Activated CD8-positive, alpha-beta memory T cell treated with anti-CD3 and anti-CD28 coated beads for 24 hours (primary cell): ENCODE measurements around the gene EVPL.
A peak's percentile ranks its signal among the peaks of the same experiment; 100 is the strongest.
"Not testable (repeated sequence)": the region's sequence is repeated elsewhere in the genome, so short reads cannot be mapped to it uniquely, and the experiment has no call there.

ENCODE experiments used
- DNase-seq: peaks from one replicate; pipeline ENCODE4 v3.0.0-alpha.2; 2020

Gene EVPL

GRCh38 chr17:75995385-75995925, 31.7 kb downstream of the EVPL start:
- DNase-seq = no peak

GRCh38 chr17:75994802-75995370, 32.2 kb downstream of the EVPL start:
- no peak for DNase-seq

GRCh38 chr17:75991396-75991795, 35.7 kb downstream of the EVPL start:
- no peak for DNase-seq

- no peak for DNase-seq
Observed at GRCh38 chr17:75987041-75987440, 40.1 kb downstream of the EVPL start.

DNA sequence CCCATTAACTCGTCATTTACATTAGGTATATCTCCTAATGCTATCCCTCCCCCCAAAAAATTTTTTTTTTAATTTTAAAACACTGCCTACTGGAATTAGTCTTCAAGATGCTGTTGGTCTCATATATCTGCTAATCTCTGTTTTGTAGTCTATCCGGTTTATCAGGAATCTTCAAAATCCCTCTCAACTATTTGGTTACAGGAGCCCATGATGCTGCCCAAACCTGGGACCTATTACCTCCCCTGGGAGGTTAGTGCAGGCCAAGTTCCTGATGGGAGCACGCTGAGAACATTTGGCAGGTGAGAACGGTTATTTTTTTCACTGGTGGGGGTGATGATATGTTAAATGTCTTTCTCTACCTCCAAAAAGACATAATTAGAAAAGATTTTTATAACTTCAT, 41.1 kb downstream of the EVPL start:
- no peak for DNase-seq

- DNase-seq = no peak
Observed at GRCh38 chr17:75983501-75984181, 43.5 kb downstream of the EVPL start.

DNA sequence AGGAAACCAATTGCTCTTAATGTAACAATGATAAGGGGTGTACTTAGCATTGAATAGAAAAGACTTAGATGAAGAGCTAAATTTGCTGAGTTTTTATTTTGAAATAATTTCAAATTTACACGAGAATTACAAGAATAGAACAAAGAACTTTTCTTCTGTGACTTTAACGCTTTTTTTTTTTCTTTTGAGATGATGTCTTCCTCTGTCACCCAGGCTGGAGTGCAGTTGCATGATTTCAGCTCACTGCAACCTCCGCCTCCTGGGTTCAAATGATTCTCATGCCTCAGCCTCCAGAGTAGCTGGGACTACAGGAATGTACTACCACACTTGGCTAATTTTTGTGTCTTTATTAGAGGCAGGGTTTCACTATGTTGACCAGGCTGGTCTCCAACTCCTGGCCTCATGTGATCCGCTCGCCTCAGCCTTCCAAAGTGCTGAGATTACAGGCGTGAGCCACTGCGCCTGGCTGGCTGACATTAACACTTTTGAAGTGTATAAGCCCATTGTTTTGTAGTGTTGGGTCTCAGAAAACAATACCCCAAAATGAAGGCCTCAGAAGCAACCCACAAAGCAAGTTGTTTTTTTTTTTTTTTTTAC, 46.0 kb downstream of the EVPL start:
- no peak for DNase-seq

GRCh38 chr17:75980188-75981018, 46.7 kb downstream of the EVPL start:
- DNase-seq = no peak

- no peak for DNase-seq
Observed at GRCh38 chr17:75979705-75980187, 47.4 kb downstream of the EVPL start.

DNA sequence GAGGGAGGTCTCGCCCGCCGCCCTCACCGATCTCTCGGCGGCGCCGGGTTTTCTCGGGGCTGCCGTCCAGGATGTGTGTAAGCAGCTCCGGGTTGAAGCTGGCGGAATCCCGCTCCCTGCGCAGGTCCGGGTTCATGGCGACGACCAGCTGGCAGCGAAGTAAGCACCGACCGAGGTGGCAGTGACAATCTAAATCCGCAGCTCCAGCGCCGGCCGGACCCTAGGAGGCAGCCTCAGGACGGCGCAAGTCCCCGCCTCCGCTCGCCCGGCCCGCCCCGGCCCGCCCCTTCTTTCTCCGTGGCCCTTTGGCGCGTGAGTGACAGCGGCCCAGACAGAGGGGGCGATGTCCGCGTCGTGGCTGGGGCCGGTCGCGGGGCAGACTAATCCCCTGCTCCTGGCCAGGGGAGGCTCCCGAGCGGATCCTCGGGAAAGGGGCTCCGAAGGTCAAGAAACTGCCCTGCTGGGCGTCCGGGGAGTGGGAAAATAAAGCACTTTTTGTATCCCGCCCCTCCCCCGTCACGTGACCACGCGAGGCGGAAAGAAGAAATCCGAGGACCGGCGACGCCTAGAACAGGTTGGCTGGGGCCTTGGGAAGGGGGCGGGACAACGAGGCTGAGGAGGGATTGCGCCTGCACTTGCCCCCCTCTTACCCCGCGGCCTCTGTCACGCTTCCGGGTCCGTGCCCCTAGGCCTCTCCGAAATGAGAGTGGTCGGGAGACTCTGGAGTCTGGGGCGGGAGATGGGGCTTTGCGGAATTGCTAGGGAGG, 48.0 kb downstream of the EVPL start, which contains the start of the genes ACOX1 and TEN1:
Gene ACOX1, minus strand, starts transcription at position 229 of the 767 bp plus-strand sequence. Its CDS starts 93 bp downstream, at position 136.
Gene TEN1, plus strand, starts transcription at position 303 of the 767 bp plus-strand sequence. CDS start 6,953 bp downstream, outside the sequence.
- DNase-seq = peak; percentile 98

GRCh38 chr17:75976175-75976848, 50.8 kb downstream of the EVPL start:
- no peak for DNase-seq

DNA sequence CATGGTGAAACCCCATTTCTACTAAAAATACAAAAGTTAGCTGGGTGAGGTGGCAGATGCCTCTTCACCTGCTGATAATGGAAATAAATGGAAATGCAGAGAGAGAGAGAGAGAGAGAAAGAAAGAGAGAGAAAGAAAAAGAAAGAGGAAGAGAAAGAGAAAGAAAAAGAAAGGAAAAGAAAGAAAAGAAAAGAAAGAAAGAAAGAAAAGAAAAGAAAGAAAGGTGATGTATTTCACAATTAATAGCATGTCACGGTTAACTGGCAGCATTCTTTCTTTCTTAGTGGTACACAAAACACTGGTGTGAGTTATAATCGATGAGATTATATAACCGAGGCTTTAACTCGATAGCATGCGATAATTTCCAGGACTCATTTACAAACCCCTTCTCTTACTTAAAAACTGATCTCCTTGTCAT, 51.3 kb downstream of the EVPL start:
- no peak for DNase-seq

- DNase-seq = not testable (repeated sequence)
Observed at GRCh38 chr17:75975187-75975586, 51.9 kb downstream of the EVPL start.

DNA sequence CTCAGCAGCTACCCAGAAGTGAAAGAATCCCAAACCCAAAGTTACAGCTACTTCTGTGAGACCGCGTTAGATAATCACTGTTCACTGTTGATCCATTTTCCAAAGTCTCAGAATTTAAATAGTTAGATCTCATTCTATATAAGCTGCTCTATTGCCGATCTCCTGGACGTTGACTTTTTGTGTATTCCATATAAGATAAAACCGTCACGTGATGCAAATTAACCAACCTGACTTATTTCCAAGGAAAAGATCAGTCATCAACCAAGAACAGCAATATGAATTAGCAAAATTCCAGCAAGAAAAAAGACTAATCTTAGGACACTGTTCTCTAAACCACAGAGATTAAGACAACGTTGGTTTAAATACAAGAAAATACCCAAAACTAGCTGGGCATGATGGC, 56.5 kb downstream of the EVPL start:
- DNase-seq = no peak

DNA sequence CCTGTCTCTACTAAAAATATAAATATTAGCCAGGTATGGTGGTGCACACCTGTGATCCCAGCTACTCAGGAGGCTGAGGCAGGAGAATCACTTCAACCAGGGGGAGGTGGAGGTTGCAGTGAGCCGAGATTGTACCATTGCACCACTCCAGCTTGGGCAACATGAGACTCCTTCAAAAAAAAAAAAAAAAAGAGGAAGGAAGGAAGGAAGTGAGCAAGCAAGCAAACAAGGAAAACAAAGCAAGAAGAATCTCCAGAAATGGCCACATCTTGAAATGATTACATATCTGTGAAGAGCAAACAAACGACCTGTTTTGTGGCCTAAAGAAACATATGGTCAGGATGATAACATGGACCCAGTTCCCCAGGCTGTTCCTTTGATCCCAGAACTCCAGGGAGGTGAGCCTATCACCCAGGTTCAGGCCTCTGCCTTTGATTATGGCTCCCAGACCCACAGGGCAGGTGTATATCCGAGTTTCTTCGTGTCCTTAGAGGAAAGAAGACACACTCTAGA, 57.0 kb downstream of the EVPL start:
- no peak for DNase-seq

GRCh38 chr17:75969044-75969443, 58.1 kb downstream of the EVPL start:
- not testable (repeated sequence) for DNase-seq

DNA sequence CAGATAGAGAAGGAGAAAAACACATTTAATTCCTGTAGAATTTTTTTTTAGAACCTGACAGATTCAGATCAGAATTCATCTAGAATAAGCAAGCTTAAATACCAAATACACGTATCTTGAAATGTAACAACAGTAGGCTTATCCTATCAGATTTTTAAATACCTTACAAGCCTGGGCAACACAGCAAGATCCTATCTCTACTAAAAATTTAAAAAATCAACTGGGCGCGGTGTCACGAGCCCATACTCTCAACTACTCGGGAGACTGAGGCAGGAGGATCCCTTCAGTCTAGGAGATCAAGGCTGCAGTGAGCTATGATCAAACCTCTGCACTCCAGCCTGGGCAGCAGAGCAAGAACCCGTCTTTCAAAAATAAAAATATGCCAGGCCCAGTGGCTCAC, 61.6 kb downstream of the EVPL start:
- DNase-seq = no peak

DNA sequence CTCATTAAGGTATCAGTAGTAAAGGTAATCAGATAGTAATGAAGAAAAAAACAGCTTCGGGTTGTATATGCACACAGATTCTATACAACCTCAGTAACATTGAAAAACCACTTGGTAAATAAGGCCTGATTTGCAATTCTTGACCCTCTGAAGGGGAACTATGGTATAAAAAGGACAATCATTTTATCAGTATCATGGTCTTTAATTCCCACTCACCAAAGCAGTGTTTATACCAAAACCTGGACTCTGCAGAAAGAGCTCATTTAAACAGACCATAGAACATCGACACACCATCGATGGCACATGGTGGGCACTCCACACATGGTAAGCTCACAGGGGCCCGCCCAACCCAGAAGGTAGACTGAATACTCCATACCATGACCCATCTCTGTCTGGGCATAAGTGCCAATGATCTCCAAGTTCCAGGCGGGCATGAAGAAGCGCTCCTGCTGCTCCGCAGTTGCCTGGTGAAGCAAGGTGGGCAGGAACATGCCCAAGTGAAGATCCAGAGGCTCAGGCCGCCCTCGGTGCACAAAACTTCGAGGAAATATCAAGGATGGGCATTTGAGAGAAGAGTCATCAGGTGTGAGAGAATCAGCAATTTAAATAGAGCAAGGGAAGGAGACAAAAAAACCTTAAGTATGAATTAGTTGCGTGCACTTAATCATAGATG, 67.1 kb downstream of the EVPL start:
- no peak for DNase-seq

DNA sequence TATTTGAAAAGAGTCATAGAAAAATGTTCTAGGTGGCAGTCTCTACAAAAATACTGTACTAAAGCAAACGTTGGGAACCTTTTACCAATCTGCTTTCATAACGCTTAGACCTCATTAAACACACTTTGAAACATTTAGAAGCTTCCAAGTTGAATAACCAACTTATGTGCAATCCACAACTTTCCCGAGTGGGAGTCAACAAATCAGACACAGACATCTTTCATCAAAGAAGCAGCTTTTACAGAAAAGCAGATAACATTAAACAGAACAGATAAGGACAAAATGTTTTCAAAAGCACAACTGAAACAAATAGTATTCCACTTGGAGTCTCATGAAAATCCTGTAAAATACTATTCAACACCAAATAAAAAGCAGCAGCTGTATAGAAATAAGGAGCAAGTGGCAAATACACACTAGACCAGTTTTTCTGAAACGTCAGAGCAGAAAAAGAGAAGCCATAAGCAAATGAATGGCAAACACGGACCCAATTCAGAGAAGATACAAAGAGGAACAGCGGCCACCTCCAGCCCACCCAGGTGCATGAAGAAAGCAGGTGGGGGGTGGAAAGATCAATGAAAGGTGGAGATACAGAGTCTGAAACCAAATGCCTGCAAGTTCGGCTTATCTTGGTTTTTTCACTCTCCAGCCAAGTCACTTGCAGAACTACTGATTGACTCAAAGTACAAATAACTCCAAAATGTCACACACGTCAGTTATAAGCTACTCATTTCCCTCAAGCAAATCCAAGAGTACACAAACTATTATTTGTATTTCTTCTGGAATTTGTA, 67.9 kb downstream of the EVPL start:
- no peak for DNase-seq
